Central memory CD4-positive, alpha-beta T cell (primary cell): ENCODE measurements around the gene IGFBP1.

Experiments used
- DNase-seq: peaks from one replicate; pipeline ENCODE4 v3.0.0; 2022

The IGFBP1 gene

GRCh38 chr7:45939574-45939973 lies 51.3 kb downstream of the IGFBP1 start:
- no peak for DNase-seq

- peak; percentile 46 for DNase-seq
Measured at GRCh38 chr7:45940237-45940781, 52.0 kb downstream of the IGFBP1 start.

GRCh38 chr7:45940939-45941338 lies 52.7 kb downstream of the IGFBP1 start:
- DNase-seq: no peak
